GM12865 (cell line): ENCODE measurements around the gene MSL1.
"Not testable (repeated sequence)": the region's sequence is repeated elsewhere in the genome, so short reads cannot be mapped to it uniquely, and the experiment has no call there.

ENCODE experiments used
- DNase-seq: peaks from one replicate; pipeline ENCODE4 v3.0.0; 2010; ENCODE audit warnings: low read depth
- H3K4me3 ChIP-seq: 2 replicates; pipeline ENCODE4 v1.5.1; 2011; ENCODE audit warnings: mild to moderate bottlenecking, low read depth, low read length, control low read depth
- TF ChIP-seq, protein P1 (sequence below): IDR thresholded peaks from 2 replicates; pipeline ENCODE4 v1.5.1; 2011; ENCODE audit warnings: low read length, control low read depth, low read depth, inconsistent platforms; ENCODE audit not compliant: insufficient read depth; ENCODE audit errors: missing control alignments

Gene MSL1

DNA sequence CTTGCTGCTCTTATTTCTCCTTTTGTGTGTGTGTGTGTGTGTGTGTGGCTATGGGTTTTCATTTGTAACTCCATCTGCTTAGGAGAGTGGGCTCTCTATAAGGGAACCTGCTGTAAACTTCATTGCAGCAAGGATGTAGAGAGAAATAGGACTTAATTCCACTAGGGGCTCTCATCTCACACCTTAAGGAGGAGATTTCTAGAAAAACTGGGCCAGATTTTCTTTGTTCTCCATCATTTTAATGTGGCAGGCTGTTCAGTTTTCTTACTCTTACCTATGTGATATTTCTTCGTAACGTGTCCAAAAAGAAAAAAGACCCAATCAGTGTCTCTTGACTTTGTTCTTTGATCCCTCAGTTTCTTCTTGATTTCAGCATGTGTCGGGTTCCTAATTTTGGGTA, 14.0 kb downstream of the MSL1 start:
- no peak overlapping the region for H3K4me3 ChIP-seq
- DNase-seq = no peak
- TF ChIP-seq, protein P1, sequence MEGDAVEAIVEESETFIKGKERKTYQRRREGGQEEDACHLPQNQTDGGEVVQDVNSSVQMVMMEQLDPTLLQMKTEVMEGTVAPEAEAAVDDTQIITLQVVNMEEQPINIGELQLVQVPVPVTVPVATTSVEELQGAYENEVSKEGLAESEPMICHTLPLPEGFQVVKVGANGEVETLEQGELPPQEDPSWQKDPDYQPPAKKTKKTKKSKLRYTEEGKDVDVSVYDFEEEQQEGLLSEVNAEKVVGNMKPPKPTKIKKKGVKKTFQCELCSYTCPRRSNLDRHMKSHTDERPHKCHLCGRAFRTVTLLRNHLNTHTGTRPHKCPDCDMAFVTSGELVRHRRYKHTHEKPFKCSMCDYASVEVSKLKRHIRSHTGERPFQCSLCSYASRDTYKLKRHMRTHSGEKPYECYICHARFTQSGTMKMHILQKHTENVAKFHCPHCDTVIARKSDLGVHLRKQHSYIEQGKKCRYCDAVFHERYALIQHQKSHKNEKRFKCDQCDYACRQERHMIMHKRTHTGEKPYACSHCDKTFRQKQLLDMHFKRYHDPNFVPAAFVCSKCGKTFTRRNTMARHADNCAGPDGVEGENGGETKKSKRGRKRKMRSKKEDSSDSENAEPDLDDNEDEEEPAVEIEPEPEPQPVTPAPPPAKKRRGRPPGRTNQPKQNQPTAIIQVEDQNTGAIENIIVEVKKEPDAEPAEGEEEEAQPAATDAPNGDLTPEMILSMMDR = no peak

DNA sequence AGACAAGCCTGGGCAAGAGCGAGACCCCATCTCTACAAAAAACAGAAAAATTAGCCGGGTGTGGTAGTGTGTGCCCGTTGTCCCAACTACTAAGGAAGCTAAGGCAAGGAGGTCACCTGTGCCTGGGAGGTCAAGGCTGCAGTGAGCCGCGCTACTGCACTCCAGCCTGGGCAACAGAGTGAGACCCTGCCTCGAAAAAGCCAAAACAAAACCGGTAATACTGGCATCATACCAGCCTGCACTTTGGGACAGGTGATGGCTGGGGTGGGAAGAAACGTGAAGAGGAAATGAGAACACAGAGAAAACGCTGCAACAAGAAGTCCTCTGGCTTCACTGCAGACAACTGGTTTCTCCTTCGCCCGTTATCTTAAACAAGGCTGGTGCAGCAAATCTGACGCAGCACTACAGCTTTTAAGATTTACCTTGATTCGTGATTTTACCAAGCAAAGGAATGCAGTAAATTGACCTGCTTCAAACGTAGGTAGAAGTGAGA, 17.8 kb downstream of the MSL1 start:
- TF ChIP-seq, protein P1 = no peak
- DNase-seq = no peak
- H3K4me3 ChIP-seq = peak overlapping the region; percentile 80

GRCh38 chr17:40143166-40143565, 21.4 kb downstream of the MSL1 start:
- not testable (repeated sequence) for H3K4me3 ChIP-seq, DNase-seq

DNA sequence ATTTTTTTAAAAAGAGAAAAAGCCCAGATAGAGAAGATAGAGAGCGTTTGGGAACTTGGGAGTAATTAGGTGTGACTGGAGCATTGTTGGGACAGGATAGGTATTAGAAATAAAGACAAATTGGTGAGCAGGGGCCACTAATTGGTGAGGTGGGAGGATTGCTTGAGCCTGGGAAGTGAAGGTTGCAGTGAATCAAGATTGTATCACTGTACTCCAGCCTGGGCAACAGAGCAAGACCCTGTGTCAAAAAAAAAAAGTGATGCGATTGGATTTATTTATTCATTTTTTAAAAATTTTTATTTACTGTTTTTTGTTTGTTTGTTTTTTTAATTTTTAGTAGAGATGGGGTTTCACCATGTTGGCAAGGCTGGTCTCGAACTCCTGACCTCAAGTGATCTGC, 23.7 kb downstream of the MSL1 start:
- no peak overlapping the region for H3K4me3 ChIP-seq
- TF ChIP-seq, protein P1 = no peak
- DNase-seq = no peak

DNA sequence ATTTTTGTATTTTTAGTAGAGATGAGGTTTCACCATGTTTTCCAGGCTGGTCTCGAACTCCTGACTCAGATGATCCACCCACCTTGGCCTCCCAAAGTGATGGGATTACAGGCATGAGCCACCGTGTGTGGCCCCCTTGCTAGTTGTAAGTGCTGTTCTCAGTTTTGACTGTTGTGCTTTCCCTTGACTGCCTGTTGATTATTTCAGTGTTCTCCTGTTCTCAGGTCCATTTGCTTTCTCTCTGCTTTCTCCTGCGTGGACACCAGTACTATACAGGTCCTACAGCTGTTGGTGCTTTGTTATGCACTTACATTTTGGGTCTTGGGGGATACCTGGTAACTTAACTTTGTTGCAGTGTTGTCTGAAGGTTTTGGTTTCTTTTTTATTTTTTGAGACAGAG, 26.8 kb downstream of the MSL1 start:
- TF ChIP-seq, protein P1 = no peak
- no peak overlapping the region for H3K4me3 ChIP-seq
- DNase-seq = no peak

- TF ChIP-seq, protein P1 = no peak
- DNase-seq = no peak
- no peak overlapping the region for H3K4me3 ChIP-seq
Observed at GRCh38 chr17:40150276-40150675, 28.5 kb downstream of the MSL1 start.

- TF ChIP-seq, protein P1 = no peak
- H3K4me3 ChIP-seq = no peak overlapping the region
- no peak for DNase-seq
Observed at GRCh38 chr17:40151414-40151963, 29.7 kb downstream of the MSL1 start.
